HepG2 (cell line): ENCODE measurements around the gene LRP5. TPM values are rescaled to one million over a fixed set of nuclear protein-coding genes. Genes with fewer than 3 reads are reported as not detected.
A peak's percentile ranks its signal among the peaks of the same experiment; 100 is the strongest.

ENCODE experiments used
- ATF7 ChIP-seq, 2 experiments: fragments of 450-650 bp in 1 of 2; sonication (generic) in 1 of 2; formaldehyde crosslinking in 1 of 2; IDR thresholded peaks; 2 replicates each; pipeline versions ENCODE4 v1.4.0 to v1.6.1; 2016 to 2020; ENCODE audit warnings: antibody characterized with exemption in 1 of 2, mild to moderate bottlenecking in 1 of 2, missing genetic modification reagents in 1 of 2
- CENPX ChIP-seq: sonication (generic); formaldehyde crosslinking; IDR thresholded peaks from 2 replicates; pipeline ENCODE4 v1.9.0; 2021; ENCODE audit warnings: mild to moderate bottlenecking, missing genetic modification reagents, moderate library complexity
- CREB1 ChIP-seq, 2 experiments: fragments of 450-650 bp in 1 of 2; IDR thresholded peaks; 2 replicates each; pipeline ENCODE4 v1.6.1; 2016 to 2017; ENCODE audit warnings: control low read depth in 1 of 2, mild to moderate bottlenecking in 1 of 2, missing compliant biosample characterization in 1 of 2, missing genetic modification characterization in 1 of 2
- E2F2 ChIP-seq: sonication (generic); formaldehyde crosslinking; IDR thresholded peaks from 2 replicates; pipeline ENCODE4 v1.4.0; 2020; ENCODE audit warnings: missing genetic modification reagents, borderline replicate concordance
- ELK4 ChIP-seq: sonication (generic); formaldehyde crosslinking; IDR thresholded peaks from 2 replicates; pipeline ENCODE4 v1.9.0; 2021; ENCODE audit warnings: missing genetic modification reagents, borderline replicate concordance
- KDM4B ChIP-seq: sonication (generic); formaldehyde crosslinking; IDR thresholded peaks from 2 replicates; pipeline ENCODE4 v1.4.0; 2020; ENCODE audit warnings: missing genetic modification reagents
- MXD4 ChIP-seq: IDR thresholded peaks from 2 replicates; pipeline ENCODE4 v1.6.1; 2016; ENCODE audit warnings: mild to moderate bottlenecking, missing biosample characterization, missing genetic modification reagents
- ZBED4 ChIP-seq: sonication (generic); formaldehyde crosslinking; IDR thresholded peaks from 2 replicates; pipeline ENCODE4 v1.4.0; 2020; ENCODE audit warnings: missing genetic modification reagents, borderline replicate concordance
- ZBTB39 ChIP-seq: sonication (generic); formaldehyde crosslinking; IDR thresholded peaks from 2 replicates; pipeline ENCODE4 v1.5.0; 2020; ENCODE audit warnings: missing genetic modification reagents
- ZNF232 ChIP-seq: sonication (generic); formaldehyde crosslinking; IDR thresholded peaks from 2 replicates; pipeline ENCODE4 v1.4.0; 2020; ENCODE audit warnings: missing genetic modification reagents, borderline replicate concordance
- ZNF75D ChIP-seq: sonication (generic); formaldehyde crosslinking; IDR thresholded peaks from 2 replicates; pipeline ENCODE4 v1.8.1; 2023; ENCODE audit warnings: missing genetic modification reagents, mild to moderate bottlenecking, borderline replicate concordance
- polyA plus RNA-seq, 8 experiments: library from polyadenylated mRNA; depleted of rRNA in 3 of 8; stranded (reverse) in 7 of 8; unstranded in 1 of 8; fragments of >200 nt; fragmentation: Illumina TruSeq in 4 of 8; extraction: Trizol in 4 of 8; gene quantifications; 2 replicates each; pipeline versions ENCODE4 v1.2.1 to v1.2.3, GENCODE V29; 2011 to 2016; ENCODE audit warnings: low read depth in 4 of 8, missing spikeins in 1 of 8, mixed read lengths in 1 of 8; ENCODE audit not compliant: insufficient read depth in 1 of 8
- total RNA-seq, 5 experiments: library from RNA; depleted of rRNA; stranded (reverse); fragments of >200 nt; fragmentation: Illumina TruSeq; extraction: Trizol; gene quantifications; 2 replicates each; pipeline ENCODE4 v1.2.3, GENCODE V29; 2016; ENCODE audit warnings: low read depth in 1 of 5

LRP5 gene
- total and polyA plus RNA-seq, 2 of the 13 experiments (the other 11 are each of a cell fraction or from before 2014, with no cell fraction given), result 40.4 to 64.0 TPM

DNA sequence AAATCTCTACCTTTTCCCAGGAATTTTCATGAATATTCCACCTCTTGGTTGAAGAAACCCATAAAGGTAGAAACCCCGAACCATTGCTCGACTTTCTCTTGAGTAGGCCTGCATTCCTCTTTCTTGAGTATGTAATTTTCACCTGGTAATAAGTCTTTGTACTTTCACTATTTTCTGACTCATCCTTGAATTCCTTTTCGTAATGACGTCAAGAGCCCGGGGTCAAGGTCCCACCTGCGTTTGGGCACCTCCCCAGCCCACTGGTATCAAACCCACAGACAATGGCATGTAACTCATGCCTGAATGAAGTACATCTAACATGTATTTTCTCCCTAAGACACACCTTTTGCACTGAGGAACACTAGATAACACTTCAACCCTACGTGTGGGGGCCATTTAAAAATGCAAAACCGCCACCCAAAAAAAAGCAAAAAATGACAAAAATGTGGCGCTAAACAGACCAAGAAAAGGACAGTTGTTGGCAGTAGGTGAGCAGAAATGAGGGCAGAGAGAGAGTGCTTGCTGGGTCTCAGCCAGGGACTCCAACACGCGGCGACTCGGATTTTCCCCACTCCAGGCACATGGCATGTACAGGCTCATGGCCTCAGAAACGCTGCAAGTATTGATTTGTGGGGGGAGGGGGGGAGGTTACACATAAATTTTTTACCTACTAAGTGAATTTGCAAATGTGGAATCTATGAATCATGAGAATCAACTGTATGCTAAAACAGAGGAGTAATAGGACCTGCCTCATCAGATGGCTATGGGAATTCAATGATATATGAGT, 36.5 kb upstream of the LRP5 start (continued):
- TF ChIP-seq ZBTB39 (CRISPR knock-in tag) (no peak), CREB1 (IDR thresholded peaks at IDR 0.05) (peak; percentile 76), CREB1 (CRISPR knock-in tag; IDR thresholded peaks at IDR 0.05) (peak; percentile 23), ELK4 (no peak), ZNF232 (CRISPR knock-in tag) (no peak), KDM4B (CRISPR knock-in tag) (no peak), ZBED4 (no peak), CENPX (CRISPR knock-in tag) (no peak), MXD4 (no peak), ATF7 (IDR thresholded peaks at IDR 0.05) (0 out of 2 replicates have a peak, but pooled peaks have one; percentile 4), ATF7 (CRISPR knock-in tag; IDR thresholded peaks at IDR 0.05) (no peak), ZNF75D (CRISPR knock-in tag) (no peak), E2F2 (CRISPR knock-in tag) (no peak)
